PFSK-1 (cell line): Measurements from ENCODE around the gene USP31.

Experiments
- POLR2AphosphoS5 ChIP-seq: IDR thresholded peaks from 2 replicates; pipeline ENCODE4 v1.6.1; 2012; ENCODE audit warnings: low read depth, mild to moderate bottlenecking, control low read depth, low read length, moderate library complexity
- TF ChIP-seq, protein P1 (sequence below), 2 experiments: IDR thresholded peaks; 2 replicates each; pipeline versions ENCODE4 v1.6.1 to v1.8.0; 2011 to 2012; ENCODE audit warnings: low read depth in 2 of 2, low read length in 2 of 2, control low read depth in 1 of 2, inconsistent platforms in 1 of 2, mild to moderate bottlenecking in 1 of 2, moderate library complexity in 1 of 2; ENCODE audit not compliant: insufficient read depth in 1 of 2

GRCh38 chr16:23134274-23134673 is 15.0 kb downstream of the USP31 start:
- TF ChIP-seq POLR2AphosphoS5 = no peak
- TF ChIP-seq, protein P1, sequence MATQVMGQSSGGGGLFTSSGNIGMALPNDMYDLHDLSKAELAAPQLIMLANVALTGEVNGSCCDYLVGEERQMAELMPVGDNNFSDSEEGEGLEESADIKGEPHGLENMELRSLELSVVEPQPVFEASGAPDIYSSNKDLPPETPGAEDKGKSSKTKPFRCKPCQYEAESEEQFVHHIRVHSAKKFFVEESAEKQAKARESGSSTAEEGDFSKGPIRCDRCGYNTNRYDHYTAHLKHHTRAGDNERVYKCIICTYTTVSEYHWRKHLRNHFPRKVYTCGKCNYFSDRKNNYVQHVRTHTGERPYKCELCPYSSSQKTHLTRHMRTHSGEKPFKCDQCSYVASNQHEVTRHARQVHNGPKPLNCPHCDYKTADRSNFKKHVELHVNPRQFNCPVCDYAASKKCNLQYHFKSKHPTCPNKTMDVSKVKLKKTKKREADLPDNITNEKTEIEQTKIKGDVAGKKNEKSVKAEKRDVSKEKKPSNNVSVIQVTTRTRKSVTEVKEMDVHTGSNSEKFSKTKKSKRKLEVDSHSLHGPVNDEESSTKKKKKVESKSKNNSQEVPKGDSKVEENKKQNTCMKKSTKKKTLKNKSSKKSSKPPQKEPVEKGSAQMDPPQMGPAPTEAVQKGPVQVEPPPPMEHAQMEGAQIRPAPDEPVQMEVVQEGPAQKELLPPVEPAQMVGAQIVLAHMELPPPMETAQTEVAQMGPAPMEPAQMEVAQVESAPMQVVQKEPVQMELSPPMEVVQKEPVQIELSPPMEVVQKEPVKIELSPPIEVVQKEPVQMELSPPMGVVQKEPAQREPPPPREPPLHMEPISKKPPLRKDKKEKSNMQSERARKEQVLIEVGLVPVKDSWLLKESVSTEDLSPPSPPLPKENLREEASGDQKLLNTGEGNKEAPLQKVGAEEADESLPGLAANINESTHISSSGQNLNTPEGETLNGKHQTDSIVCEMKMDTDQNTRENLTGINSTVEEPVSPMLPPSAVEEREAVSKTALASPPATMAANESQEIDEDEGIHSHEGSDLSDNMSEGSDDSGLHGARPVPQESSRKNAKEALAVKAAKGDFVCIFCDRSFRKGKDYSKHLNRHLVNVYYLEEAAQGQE (IDR thresholded peaks at IDR 0.05; ENCODE audit: insufficient read depth in 1 of 2, low read depth in 2 of 2, low read length in 2 of 2) = no peak
